ENCODE data around the gene C12orf60.

The C12orf60 gene

GRCh38 chr12:14784471-14784870 is 19.0 kb upstream of the C12orf60 start:
- ChIA-PET POLR2A (interaction anchor here (2.2 kb wide), 1 partner anchor 10 kb away, joined by 9 read pairs; a partner anchor contains a TSS), CTCF (interaction anchor here (0.8 to 2.7 kb wide), 6 partner anchors 9 to 18 kb away, joined by 3 to 20 read pairs (median 8); partner anchors contain the start of genes C12orf60 and WBP11)
- no peak for DNase-seq (ENCODE audit: extremely low spot score)
- TF ChIP-seq CTCF (IDR thresholded peaks at IDR 0.05; ENCODE audit: control extremely low read depth, extremely low read depth, low read depth, missing control alignments) = no peak

GRCh38 chr12:14785568-14785967 is 17.9 kb upstream of the C12orf60 start:
- ChIA-PET POLR2A (interaction anchor here (0.7 to 2.2 kb wide), 2 partner anchors 11 to 14 kb away, joined by 3 to 9 read pairs; a partner anchor contains a TSS), CTCF (interaction anchor here (0.8 to 2.7 kb wide), 4 partner anchors 8 to 19 kb away, joined by 3 to 20 read pairs (median 6); a partner anchor contains a TSS)
- DNase-seq (ENCODE audit: extremely low spot score) = no peak
- TF ChIP-seq CTCF (IDR thresholded peaks at IDR 0.05; ENCODE audit: control extremely low read depth, extremely low read depth, low read depth, missing control alignments) = no peak

GRCh38 chr12:14795028-14795448 is 8.4 kb upstream of the C12orf60 start:
- POLR2A ChIA-PET = interaction anchor here (1.0 kb wide), 2 partner anchors 13 to 20 kb away, joined by 3 read pairs; a partner anchor contains a TSS
- CTCF ChIA-PET = interaction anchor here (1.0 to 1.1 kb wide), 3 partner anchors 18 to 21 kb away, joined by 3 read pairs; a partner anchor contains a TSS
- DNase-seq (ENCODE audit: extremely low spot score) = no peak
- no peak for TF ChIP-seq CTCF (IDR thresholded peaks at IDR 0.05; ENCODE audit: control extremely low read depth, extremely low read depth, low read depth, missing control alignments)

GRCh38 chr12:14802247-14802646 is 1.2 kb upstream of the C12orf60 start:
- POLR2A ChIA-PET = interaction anchor here (0.7 to 0.9 kb wide), 2 partner anchors 15 to 549 kb away, joined by 3 to 5 read pairs; no protein-coding TSS in a partner anchor
- CTCF ChIA-PET = interaction anchor here (0.8 to 2.1 kb wide), 9 partner anchors 12 to 419 kb away, joined by 3 to 9 read pairs (median 4); partner anchors contain the start of genes RERG and SMCO3
- no peak for TF ChIP-seq CTCF (IDR thresholded peaks at IDR 0.05; ENCODE audit: control extremely low read depth, extremely low read depth, low read depth, missing control alignments)
- no peak for DNase-seq (ENCODE audit: extremely low spot score)

GRCh38 chr12:14802721-14803010 is 804 bp upstream of the C12orf60 start:
- TF ChIP-seq CTCF (IDR thresholded peaks at IDR 0.05; ENCODE audit: control extremely low read depth, extremely low read depth, low read depth, missing control alignments) = no peak
- ChIA-PET POLR2A (interaction anchor here (0.9 to 1.0 kb wide), 2 partner anchors 10 to 16 kb away, joined by 3 read pairs; no protein-coding TSS in a partner anchor), CTCF (interaction anchor here (0.8 to 2.1 kb wide), 9 partner anchors 12 to 419 kb away, joined by 3 to 9 read pairs (median 4); partner anchors contain the start of genes RERG and SMCO3)
- DNase-seq (ENCODE audit: extremely low spot score) = no peak

GRCh38 chr12:14803830-14804160 is 325 bp downstream of the C12orf60 start:
- no peak for TF ChIP-seq CTCF (IDR thresholded peaks at IDR 0.05; ENCODE audit: control extremely low read depth, extremely low read depth, low read depth, missing control alignments)
- no peak for DNase-seq (ENCODE audit: extremely low spot score)
- CTCF ChIA-PET = interaction anchor here (1.4 to 2.1 kb wide), 2 partner anchors 20 to 417 kb away, joined by 3 to 7 read pairs; partner anchors contain the start of gene RERG
- POLR2A ChIA-PET = interaction anchor here (0.6 to 1.0 kb wide), 4 partner anchors 11 to 33 kb away, joined by 3 to 12 read pairs (median 6); a partner anchor contains a TSS
